GM18861 (cell line): ENCODE data around the gene ARHGEF38.
A peak's percentile ranks its signal among the peaks of the same experiment; 100 is the strongest.

Experiments used
- ATAC-seq: cut with Tn5 transposase; IDR thresholded peaks from one replicate; pipeline ENCODE4 v1.9.1; 2021; ENCODE audit not compliant: unreplicated experiment

ARHGEF38 gene

GRCh38 chr4:105558277-105558676 is 5.9 kb downstream of the ARHGEF38 start:
- no peak for ATAC-seq

GRCh38 chr4:105560421-105560848 is 8.0 kb downstream of the ARHGEF38 start:
- no peak for ATAC-seq

GRCh38 chr4:105563352-105563751 is 10.9 kb downstream of the ARHGEF38 start:
- ATAC-seq, result no peak

- no peak for ATAC-seq
These were observed 16.2 kb downstream of the ARHGEF38 start for GRCh38 chr4:105568584-105568983.

- ATAC-seq, result no peak
These were observed 16.8 kb downstream of the ARHGEF38 start for GRCh38 chr4:105569057-105569865.

DNA sequence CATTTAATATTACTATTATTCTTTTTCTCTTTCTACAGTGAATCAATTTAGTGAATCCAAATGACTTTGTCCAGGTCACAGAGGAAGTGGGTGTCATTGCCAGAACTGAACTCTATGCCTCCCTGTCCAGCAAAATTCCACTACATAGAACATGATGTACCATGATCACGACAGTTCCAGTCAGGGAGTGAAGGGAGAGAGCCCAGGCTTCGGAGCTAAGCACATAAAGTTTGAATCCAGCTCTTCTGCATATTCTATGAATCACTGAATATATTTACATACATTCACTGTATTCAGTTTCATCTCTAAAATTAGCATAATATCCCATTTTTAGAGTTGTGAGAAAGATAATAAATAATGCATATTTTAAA is 17.4 kb downstream of the ARHGEF38 start:
- no peak for ATAC-seq

- ATAC-seq, result no peak
These were observed 19.9 kb downstream of the ARHGEF38 start for GRCh38 chr4:105572296-105572695.

- ATAC-seq, result no peak
These were observed 34.4 kb downstream of the ARHGEF38 start for GRCh38 chr4:105586638-105587328.

DNA sequence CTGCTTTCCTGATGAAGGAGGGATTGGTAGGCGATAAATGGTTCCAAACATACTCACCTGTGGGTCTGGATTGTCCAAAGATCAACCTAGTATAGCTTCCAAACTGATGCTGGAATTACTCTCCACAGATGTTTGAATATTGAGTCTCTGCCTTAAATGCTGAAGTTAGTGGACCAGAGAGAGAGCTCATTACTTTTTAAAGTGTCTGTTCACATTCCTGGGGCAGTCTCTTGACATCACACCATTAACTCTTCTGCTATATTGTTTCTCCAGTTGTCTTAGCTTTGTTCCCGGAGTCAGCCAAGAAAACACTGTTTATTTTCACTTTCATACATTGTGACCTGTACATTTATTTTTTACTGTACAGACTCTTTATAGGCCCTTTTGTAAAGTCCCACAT is 35.4 kb downstream of the ARHGEF38 start:
- ATAC-seq, result no peak

DNA sequence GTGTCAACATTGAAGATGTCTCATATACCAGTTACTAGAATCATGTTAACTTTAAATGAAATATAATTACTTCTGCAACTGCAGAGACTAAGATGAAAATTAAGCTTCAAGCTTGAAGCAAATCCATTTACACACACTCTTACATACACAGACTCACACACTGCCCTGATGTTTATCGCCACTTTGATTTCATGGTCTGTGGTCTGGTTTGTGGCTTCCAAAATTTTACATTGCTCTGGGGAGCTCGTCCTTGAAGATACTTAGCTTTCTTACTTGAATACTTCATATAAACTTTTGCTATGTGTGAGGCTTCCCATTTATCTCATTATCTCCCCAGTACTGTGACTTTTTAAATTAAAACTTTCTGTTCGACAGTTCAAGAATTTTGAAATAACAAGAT is 35.8 kb downstream of the ARHGEF38 start:
- ATAC-seq, result no peak

GRCh38 chr4:105591573-105591972 is 39.2 kb downstream of the ARHGEF38 start:
- ATAC-seq, result no peak

GRCh38 chr4:105594099-105595010 is 41.9 kb downstream of the ARHGEF38 start:
- ATAC-seq, result peak; percentile 85

- no peak for ATAC-seq
These were observed 44.3 kb downstream of the ARHGEF38 start for GRCh38 chr4:105596684-105597083.

- no peak for ATAC-seq
These were observed 45.6 kb downstream of the ARHGEF38 start for GRCh38 chr4:105598052-105598451.

GRCh38 chr4:105598787-105599186 is 46.4 kb downstream of the ARHGEF38 start:
- ATAC-seq, result no peak

DNA sequence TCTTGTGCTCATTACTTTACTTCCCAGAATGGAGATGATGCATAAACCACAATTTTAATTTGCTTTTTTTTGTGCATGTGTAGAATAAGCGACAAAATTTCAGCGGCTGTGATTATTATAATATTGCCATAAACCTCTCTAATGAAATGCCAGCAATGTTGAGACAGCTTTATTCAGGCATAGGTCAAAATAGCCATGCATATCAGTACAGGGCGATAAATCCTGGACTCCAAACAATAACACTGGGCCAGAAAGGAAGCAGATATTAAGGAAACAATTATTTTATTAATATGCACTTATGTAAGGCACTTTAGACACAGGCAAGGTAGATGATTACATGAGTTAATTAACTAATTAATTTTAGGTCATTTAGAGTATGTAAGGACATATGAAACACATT is 47.1 kb downstream of the ARHGEF38 start:
- no peak for ATAC-seq

- ATAC-seq, result no peak
These were observed 47.7 kb downstream of the ARHGEF38 start for GRCh38 chr4:105599932-105600655.

GRCh38 chr4:105600951-105601350 is 48.5 kb downstream of the ARHGEF38 start:
- no peak for ATAC-seq

DNA sequence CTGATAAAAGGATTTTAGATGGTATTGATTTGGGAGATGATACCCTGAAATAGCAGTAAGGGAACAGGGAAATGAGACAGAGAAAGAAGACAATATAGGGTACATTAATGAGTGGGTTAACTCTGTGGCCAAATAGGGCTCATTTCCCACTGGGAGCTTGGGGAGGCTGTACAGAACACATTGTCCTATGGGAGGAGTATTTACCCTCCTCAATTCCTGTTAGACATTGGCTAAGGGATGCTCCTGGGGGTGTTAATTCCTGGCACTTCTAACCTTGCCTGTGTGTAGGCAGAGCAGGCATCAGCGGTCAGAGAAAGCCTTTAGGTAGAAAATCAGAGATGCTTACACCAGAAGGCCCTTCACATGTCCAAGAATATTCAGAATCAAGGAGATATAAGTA is 49.0 kb downstream of the ARHGEF38 start:
- ATAC-seq, result no peak

- no peak for ATAC-seq
These were observed 50.7 kb downstream of the ARHGEF38 start for GRCh38 chr4:105603158-105603557.

- ATAC-seq, result no peak
These were observed 53.1 kb downstream of the ARHGEF38 start for GRCh38 chr4:105605493-105605892.
